HG03066 (cell line): ENCODE results near the gene HIVEP3.
"Not testable (repeated sequence)": the region's sequence is repeated elsewhere in the genome, so short reads cannot be mapped to it uniquely, and the experiment has no call there.

Source experiments
- ATAC-seq: cut with Tn5 transposase; IDR thresholded peaks from one replicate; pipeline ENCODE4 v1.9.1; 2021; ENCODE audit warnings: low read depth; ENCODE audit not compliant: unreplicated experiment

The HIVEP3 gene

GRCh38 chr1:41918450-41919043 is at the start of gene HIVEP3:
HIVEP3 (minus strand) TSS chr1:41918922.
- ATAC-seq = no peak

GRCh38 chr1:41964400-41964799 is 45.7 kb upstream of the HIVEP3 start:
- ATAC-seq = no peak

GRCh38 chr1:41963636-41964035 is 44.9 kb upstream of the HIVEP3 start:
- ATAC-seq = no peak

GRCh38 chr1:41958015-41958673 is 39.4 kb upstream of the HIVEP3 start:
- ATAC-seq = no peak

GRCh38 chr1:41957568-41957967 is 38.8 kb upstream of the HIVEP3 start:
- no peak for ATAC-seq

GRCh38 chr1:41955461-41956159 is 36.9 kb upstream of the HIVEP3 start:
- peak; percentile 78 for ATAC-seq

- no peak for ATAC-seq
Measured at GRCh38 chr1:41954533-41954944, 35.8 kb upstream of the HIVEP3 start.

GRCh38 chr1:41953291-41953690 is 34.6 kb upstream of the HIVEP3 start:
- no peak for ATAC-seq

GRCh38 chr1:41952208-41952607 is 33.5 kb upstream of the HIVEP3 start:
- ATAC-seq = no peak

GRCh38 chr1:41951492-41951891 is 32.8 kb upstream of the HIVEP3 start:
- ATAC-seq = not testable (repeated sequence)

GRCh38 chr1:41950820-41951219 is 32.1 kb upstream of the HIVEP3 start:
- no peak for ATAC-seq

GRCh38 chr1:41945946-41946345 is 27.2 kb upstream of the HIVEP3 start:
- not testable (repeated sequence) for ATAC-seq

GRCh38 chr1:41943717-41944116 is 25.0 kb upstream of the HIVEP3 start:
- ATAC-seq = no peak

- ATAC-seq = no peak
Measured at GRCh38 chr1:41942278-41942677, 23.6 kb upstream of the HIVEP3 start.

GRCh38 chr1:41941381-41941780 is 22.7 kb upstream of the HIVEP3 start:
- no peak for ATAC-seq

- ATAC-seq = no peak
Measured at GRCh38 chr1:41939194-41939593, 20.5 kb upstream of the HIVEP3 start.

GRCh38 chr1:41936107-41936506 is 17.4 kb upstream of the HIVEP3 start:
- ATAC-seq = no peak

- ATAC-seq = no peak
Measured at GRCh38 chr1:41935226-41935625, 16.5 kb upstream of the HIVEP3 start.

- ATAC-seq = no peak
Measured at GRCh38 chr1:41933106-41933505, 14.4 kb upstream of the HIVEP3 start.

GRCh38 chr1:41931578-41931977 is 12.9 kb upstream of the HIVEP3 start:
- ATAC-seq = no peak

- no peak for ATAC-seq
Measured at GRCh38 chr1:41927118-41927517, 8.4 kb upstream of the HIVEP3 start.

GRCh38 chr1:41925712-41926111 is 7.0 kb upstream of the HIVEP3 start:
- no peak for ATAC-seq
